ENCODE results near the gene PKD2L2. TPM values are rescaled to one million over a fixed set of nuclear protein-coding genes. Genes with fewer than 3 reads are reported as not detected.

The PKD2L2 gene
- total and polyA plus RNA-seq, 10 of the 15 experiments (the other 5 are each of a cell fraction or from before 2014, with no cell fraction given) = 0.11 to 0.86 (median 0.26) TPM; not detected in 4

GRCh38 chr5:137845472-137845871 is 43.8 kb upstream of the PKD2L2 start (continued):
- TF ChIP-seq SMARCA5 (IDR thresholded peaks at IDR 0.05) (no peak), BCL11A (IDR thresholded peaks at IDR 0.05; ENCODE audit: low read depth, low read length) (no peak), SKIL (IDR thresholded peaks at IDR 0.05; ENCODE audit: low read depth, poor library complexity, severe bottlenecking) (no peak), ZNF384 (IDR thresholded peaks at IDR 0.05; ENCODE audit: borderline replicate concordance, low read depth, low read length) (no peak), SMC3 (IDR thresholded peaks at IDR 0.05; ENCODE audit: borderline replicate concordance, low read length) (no peak), BRCA1 (IDR thresholded peaks at IDR 0.05; ENCODE audit: low read depth, low read length) (no peak), WRNIP1 (IDR thresholded peaks at IDR 0.05; ENCODE audit: borderline replicate concordance, low read depth, low read length) (no peak), ZNF274 (IDR thresholded peaks at IDR 0.05; ENCODE audit: insufficient read depth, insufficient read length) (no peak), HDGF (IDR thresholded peaks at IDR 0.05) (no peak)

GRCh38 chr5:137847687-137848086 is 41.6 kb upstream of the PKD2L2 start:
- Histone ChIP-seq H3K9ac (ENCODE audit: control insufficient read depth, insufficient read depth, low read length) (no peak overlapping the region), H3K4me1 (ENCODE audit: control insufficient read depth, insufficient read depth, low read length) (peaks cover 13% of the 10 kb centered on the region), H3K4me3 (peak overlapping the region; percentile 63; the same call in 1 of the 2 replicates), H3K4me2 (ENCODE audit: control insufficient read depth, insufficient read depth) (peak overlapping the region; percentile 83), H3K27me3 (replicated peaks in 1 of 2; ENCODE audit: control insufficient read depth in 2 of 2, insufficient read depth in 2 of 2, low read length in 1 of 2) (no peaks in the 10 kb centered on the region), H2AFZ (ENCODE audit: control insufficient read depth, low read depth, low read length) (peak overlapping the region; percentile 81), H3K36me3 (ENCODE audit: control insufficient read depth in 2 of 2, insufficient read depth in 2 of 2, low read length in 1 of 2) (no peaks in the 10 kb centered on the region), H3K79me2 (ENCODE audit: control insufficient read depth, insufficient read depth, low read length) (no peaks in the 10 kb centered on the region), H3K9me3 (replicated peaks; ENCODE audit: control insufficient read depth, insufficient read depth, low read length) (no peaks in the 10 kb centered on the region; the same call in 2 of the 3 replicates), H3K27ac (ENCODE audit: control insufficient read depth, insufficient read depth) (peak overlapping the region; percentile 45), H4K20me1 (ENCODE audit: control insufficient read depth, insufficient read depth) (no peaks in the 10 kb centered on the region)
- FAIRE-seq = peak; percentile 66
- ChIA-PET SMC1A (ENCODE audit: uncharacterized antibody, unreplicated experiment) (interaction anchor here (1.1 to 3.1 kb wide), 12 partner anchors 10 to 116 kb away, joined by 3 to 19 read pairs (median 6); partner anchors contain the start of genes MYOT and PKD2L2), CTCF (interaction anchor here (1.0 to 4.6 kb wide), 5 partner anchors 10 to 68 kb away, joined by 3 to 26 read pairs (median 5); partner anchors contain the start of gene PKD2L2), RAD21 (ENCODE audit: unreplicated experiment) (interaction anchor here (1.1 to 3.9 kb wide), 7 partner anchors 10 to 185 kb away, joined by 3 to 28 read pairs (median 4); partner anchors contain the start of genes FAM13B and PKD2L2), POLR2A (interaction anchor here (0.6 to 3.2 kb wide), 3 partner anchors 25 to 142 kb away, joined by 3 to 26 read pairs (median 5); partner anchors contain the start of gene PKD2L2)
- WGBS (ENCODE audit: insufficient coverage, insufficient replicate concordance, low lambda C conversion rate, missing lambda C conversion rate) = under 1% methylated on average over 6 of the region's 6 CpGs
- intact Hi-C loops (cut with micrococcal nuclease; ENCODE audit: unreplicated experiment) = no loop called here
- peak; percentile 33 for DNase-seq (ENCODE audit: low read depth, low spot score)
- BruUV-seq (replicated peaks) = no TSS peak
- peak; percentile 90 for ATAC-seq
- in situ Hi-C loops (cut with MboI) = no loop called here
- TF ChIP-seq PKNOX1 (IDR thresholded peaks at IDR 0.05) = no peak
- no peak for TF ChIP-seq SIX5 (IDR thresholded peaks at IDR 0.05; ENCODE audit: low read depth, low read length, severe bottlenecking)
- no peak for TF ChIP-seq YY1 (IDR thresholded peaks at IDR 0.05; ENCODE audit: low read depth, low read length)
- no peak for TF ChIP-seq CBX3 (IDR thresholded peaks at IDR 0.05; ENCODE audit: borderline replicate concordance, low read depth)
- TF ChIP-seq IKZF2 (IDR thresholded peaks at IDR 0.05) = peak; percentile 65 to 68
- TF ChIP-seq IKZF1 (conservative IDR thresholded peaks at IDR 0.05) = peak; percentile 34
- no peak for TF ChIP-seq ZNF24 (IDR thresholded peaks at IDR 0.05)
- TF ChIP-seq CREB1 (IDR thresholded peaks at IDR 0.05; ENCODE audit: low read depth) = peak; percentile 50; the same call in 1 of the 2 replicates
- TF ChIP-seq ATF2 (IDR thresholded peaks at IDR 0.05; ENCODE audit: low read length) = peak; percentile 77
- peak; percentile 44; the same call in 1 of the 2 replicates for TF ChIP-seq RELB (IDR thresholded peaks at IDR 0.05; ENCODE audit: low read depth)
